GM21576 (cell line): ENCODE data around the gene GCK.

ENCODE experiments used
- ATAC-seq: cut with Tn5 transposase; IDR thresholded peaks from one replicate; pipeline ENCODE4 v1.9.1; 2021; ENCODE audit warnings: mild to moderate bottlenecking, moderate library complexity; ENCODE audit not compliant: unreplicated experiment

The GCK gene

GRCh38 chr7:44223362-44224079 is 34.3 kb upstream of the GCK start:
- no peak for ATAC-seq

GRCh38 chr7:44222776-44223261 is 33.6 kb upstream of the GCK start:
- ATAC-seq, result no peak

GRCh38 chr7:44222074-44222473 is 32.8 kb upstream of the GCK start:
- no peak for ATAC-seq

DNA sequence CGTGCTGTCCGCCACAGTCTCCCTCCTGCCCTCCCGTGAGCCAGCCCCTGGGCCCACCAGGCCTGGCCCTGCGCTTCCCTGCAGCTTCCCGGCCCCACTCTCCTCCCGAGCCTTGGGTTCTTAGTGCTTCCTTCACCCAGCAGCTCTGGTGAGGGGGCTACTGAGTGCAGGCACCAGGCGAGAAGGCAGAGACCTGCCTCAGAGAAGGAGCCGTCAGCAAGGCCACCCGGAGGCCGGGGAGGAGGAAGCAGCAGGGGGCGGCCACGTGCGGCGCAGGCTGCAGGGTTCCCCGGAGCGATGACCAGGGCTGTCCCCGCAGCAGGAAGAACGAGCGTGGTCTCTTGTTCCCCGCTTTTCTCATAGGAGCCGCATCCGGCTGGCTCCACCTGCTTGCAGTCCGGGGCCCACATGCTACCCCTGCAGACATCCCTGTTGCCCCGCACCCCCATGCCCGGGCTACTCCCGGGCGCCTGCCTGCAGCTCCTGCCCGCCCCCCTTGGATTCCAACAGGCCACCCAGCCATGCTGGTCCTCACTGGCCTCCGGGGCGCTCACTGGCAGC is 32.1 kb upstream of the GCK start:
- ATAC-seq, result no peak

GRCh38 chr7:44220358-44221112 is 31.3 kb upstream of the GCK start:
- no peak for ATAC-seq

- ATAC-seq, result no peak
These were observed 30.8 kb upstream of the GCK start for GRCh38 chr7:44220046-44220357.

- ATAC-seq, result no peak
These were observed 30.3 kb upstream of the GCK start for GRCh38 chr7:44219371-44220045.

GRCh38 chr7:44218418-44219201 is 29.4 kb upstream of the GCK start:
- no peak for ATAC-seq

GRCh38 chr7:44217852-44218402 is 28.7 kb upstream of the GCK start:
- no peak for ATAC-seq

- no peak for ATAC-seq
These were observed 28.0 kb upstream of the GCK start for GRCh38 chr7:44217223-44217714.

DNA sequence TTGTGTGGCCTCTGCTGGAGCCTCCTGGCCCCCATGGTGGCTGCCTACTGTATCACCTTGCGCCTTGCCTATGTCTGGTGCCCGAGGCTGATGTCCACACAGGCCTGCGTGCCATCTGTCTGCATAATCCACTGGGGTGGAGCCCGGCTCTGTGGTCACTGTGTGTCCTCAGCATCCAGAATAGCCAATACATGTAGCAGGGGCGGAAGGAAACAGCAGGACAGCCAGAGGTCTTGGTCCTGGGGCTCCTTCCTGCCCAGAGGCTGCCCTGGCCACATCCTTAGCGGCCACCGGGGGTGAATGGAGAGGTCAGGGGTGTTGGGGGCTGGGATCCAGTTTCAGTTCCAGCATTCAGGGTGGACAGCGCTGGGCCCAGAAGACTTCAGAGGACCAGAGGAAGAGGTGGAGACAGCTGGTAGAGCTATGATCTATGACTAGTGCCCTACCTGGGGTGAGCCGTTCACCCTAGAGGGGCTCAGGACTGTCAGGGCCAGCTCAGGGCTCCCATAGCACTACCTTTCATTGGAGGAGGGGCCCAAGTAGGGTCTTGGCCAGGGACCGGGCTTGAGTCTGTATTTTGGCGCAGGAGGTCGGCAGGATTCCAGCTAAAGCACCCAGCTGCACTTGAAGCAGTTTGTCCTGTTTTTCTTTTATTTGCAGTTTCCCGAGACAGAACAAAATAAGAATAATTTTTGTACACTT is 27.4 kb upstream of the GCK start:
- no peak for ATAC-seq

- no peak for ATAC-seq
These were observed 26.8 kb upstream of the GCK start for GRCh38 chr7:44216019-44216418.

- ATAC-seq, result no peak
These were observed 26.3 kb upstream of the GCK start for GRCh38 chr7:44215531-44215930.

DNA sequence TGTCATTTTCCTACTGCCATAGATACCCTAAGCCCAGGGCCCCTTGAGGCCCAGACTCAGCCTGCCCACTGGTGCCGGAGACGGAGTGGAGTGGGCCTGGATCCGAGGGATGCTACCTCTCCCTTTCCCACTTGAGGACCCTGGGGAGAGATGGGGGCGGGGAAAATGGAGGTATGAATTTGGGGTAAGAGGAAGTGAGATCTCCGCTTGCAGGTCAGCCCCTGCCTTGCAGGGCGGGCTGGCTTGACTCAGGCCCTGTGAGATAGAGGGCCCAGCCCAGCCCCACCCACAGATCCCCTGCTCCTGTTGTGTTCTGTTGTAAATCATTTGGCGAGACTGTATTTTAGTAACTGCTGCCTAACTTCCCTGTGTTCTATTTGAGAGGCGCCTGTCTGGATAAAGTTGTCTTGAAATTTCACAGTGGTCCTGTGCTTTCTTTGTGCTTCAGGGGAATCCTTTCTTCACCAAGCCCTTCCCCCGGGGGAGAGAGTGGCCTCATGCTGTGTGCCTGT is 24.7 kb upstream of the GCK start:
- peak; percentile 50 for ATAC-seq

DNA sequence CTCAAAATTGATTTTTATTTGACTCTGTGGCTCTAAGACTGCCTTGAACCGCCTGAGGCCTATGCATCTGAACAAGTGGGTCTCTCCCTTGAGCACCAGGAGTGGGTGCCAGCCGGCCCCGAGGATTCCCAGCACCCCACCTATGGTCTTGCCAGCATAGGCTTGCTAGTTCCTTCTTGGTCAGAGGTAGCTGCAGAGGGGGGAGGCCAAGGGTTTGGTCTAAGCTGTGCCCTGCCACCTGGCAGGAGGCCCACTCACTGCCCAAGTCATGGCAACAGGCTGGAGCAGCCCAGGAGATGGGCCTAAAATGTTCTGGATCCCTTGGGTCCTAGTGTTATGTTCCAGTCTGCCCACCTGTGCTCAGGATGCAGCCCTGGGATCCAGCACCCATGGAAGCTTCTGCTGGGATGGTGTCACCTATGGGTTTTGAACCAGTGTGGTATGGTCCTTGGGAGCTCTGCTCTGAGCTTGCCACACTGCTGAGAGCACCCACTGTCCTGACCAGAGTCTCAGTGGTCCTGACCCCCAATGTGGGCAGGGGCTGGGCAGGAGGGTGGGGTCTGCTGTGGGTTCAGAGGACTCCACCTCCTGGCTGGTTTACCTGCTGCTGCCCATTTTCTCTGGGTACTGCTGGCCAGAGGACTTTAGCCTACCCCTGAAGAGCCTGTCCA is 24.1 kb upstream of the GCK start:
- no peak for ATAC-seq

- no peak for ATAC-seq
These were observed 23.4 kb upstream of the GCK start for GRCh38 chr7:44212581-44213184.

DNA sequence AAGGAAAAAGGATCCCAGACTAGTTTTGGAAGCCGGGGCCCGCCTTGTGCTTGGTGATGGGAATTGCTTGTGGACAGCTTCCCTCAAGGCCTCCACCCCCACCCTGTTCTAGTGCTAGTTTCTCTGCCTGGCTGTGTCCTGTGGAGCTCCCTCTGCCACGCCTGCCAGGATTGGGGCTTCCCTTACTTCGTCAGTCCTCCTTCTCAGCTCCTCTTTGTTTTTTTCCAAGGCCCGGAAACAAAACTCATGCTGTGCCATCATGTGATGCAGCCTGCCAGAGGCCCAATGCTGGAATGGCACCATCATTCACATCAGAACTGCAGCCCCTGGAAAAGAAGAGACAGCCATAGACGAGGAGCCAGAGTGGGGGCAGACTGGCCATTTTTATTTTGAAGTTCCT is 22.8 kb upstream of the GCK start:
- no peak for ATAC-seq

DNA sequence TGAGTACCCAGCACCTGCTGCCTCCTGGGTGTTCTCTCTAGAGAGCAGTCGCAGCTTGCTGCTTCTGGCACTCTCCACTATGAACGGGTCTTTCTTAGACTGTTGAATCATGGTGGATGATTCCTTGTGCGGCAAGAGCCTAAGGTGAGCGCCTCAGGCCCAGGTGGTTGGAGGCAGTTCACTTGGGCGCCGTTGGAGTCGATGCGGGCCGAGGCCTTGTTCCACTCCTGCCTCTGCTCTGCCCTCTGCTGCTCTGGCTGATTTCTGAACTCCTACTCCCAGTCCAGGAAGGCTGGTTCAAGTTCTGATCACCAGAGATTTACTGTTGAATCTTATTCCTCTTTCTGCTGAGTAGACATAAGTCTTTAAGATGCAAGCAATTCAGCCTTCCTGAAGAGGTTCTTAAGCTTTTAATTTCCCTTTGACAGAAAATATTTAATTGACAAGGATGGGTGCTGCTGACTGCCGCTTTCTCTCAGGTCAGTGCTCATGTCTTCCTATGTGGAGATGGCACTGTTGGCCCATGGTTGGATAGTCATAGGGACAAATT is 22.0 kb upstream of the GCK start:
- no peak for ATAC-seq
